DOHH2 (cell line): ENCODE data around the gene MALRD1.

Experiments
- H3F3A ChIP-seq: fragments of 200-600 bp; sonication (generic), shearing (Covaris generic); 2 replicates; pipeline ENCODE4 v1.6.0; 2016; ENCODE audit warnings: antibody characterized with exemption, mild to moderate bottlenecking; ENCODE audit not compliant: control insufficient read depth, insufficient read depth
- H3K27ac ChIP-seq: fragments of 200-600 bp; sonication (generic); 2 replicates; pipeline ENCODE4 v1.5.1; 2014; ENCODE audit warnings: low read depth, mild to moderate bottlenecking, low read length, moderate library complexity
- H3K27me3 ChIP-seq: fragments of 200-600 bp; sonication (generic); 2 replicates; pipeline ENCODE4 v1.6.1; 2014; ENCODE audit warnings: mild to moderate bottlenecking, low read length, mixed read lengths; ENCODE audit not compliant: control insufficient read depth
- H3K36me3 ChIP-seq: fragments of 200-600 bp; sonication (generic); 2 replicates; pipeline ENCODE4 v1.6.1; 2014; ENCODE audit warnings: mild to moderate bottlenecking, low read length, moderate library complexity, mixed read lengths; ENCODE audit not compliant: control insufficient read depth
- H3K4me1 ChIP-seq: fragments of 200-600 bp; sonication (generic); 2 replicates; pipeline ENCODE4 v1.6.1; 2014; ENCODE audit warnings: mild to moderate bottlenecking, low read length, mixed read lengths; ENCODE audit not compliant: control insufficient read depth
- H3K4me2 ChIP-seq: fragments of 200-600 bp; sonication (generic); 2 replicates; pipeline ENCODE4 v1.6.0; 2014; ENCODE audit warnings: mild to moderate bottlenecking, low read length, moderate library complexity
- H3K4me3 ChIP-seq: fragments of 200-600 bp; sonication (generic); 2 replicates; pipeline ENCODE4 v1.5.1; 2014; ENCODE audit warnings: mild to moderate bottlenecking, low read length, mixed read lengths
- H3K79me2 ChIP-seq: fragments of 200-600 bp; sonication (generic); 2 replicates; pipeline ENCODE4 v1.6.1; 2014; ENCODE audit warnings: mild to moderate bottlenecking, low read length, mixed read lengths; ENCODE audit not compliant: control insufficient read depth
- H3K9me2 ChIP-seq: fragments of 200-600 bp; sonication (generic); replicated peaks from 2 replicates; pipeline ENCODE4 v1.6.1; 2014; ENCODE audit warnings: mild to moderate bottlenecking, low read length, mixed read lengths; ENCODE audit not compliant: control insufficient read depth
- H3K9me3 ChIP-seq: fragments of 200-600 bp; sonication (generic); 2 replicates; pipeline ENCODE4 v1.6.1; 2014; ENCODE audit warnings: antibody characterized with exemption, low read length, mixed read lengths; ENCODE audit not compliant: control insufficient read depth, insufficient read depth
- H4K20me1 ChIP-seq: fragments of 200-600 bp; sonication (generic); 2 replicates; pipeline ENCODE4 v1.6.0; 2014; ENCODE audit warnings: low read depth, mild to moderate bottlenecking, antibody characterized with exemption, low read length, moderate library complexity; ENCODE audit not compliant: control insufficient read depth, insufficient read depth
- EZH2phosphoT487 ChIP-seq: fragments of 200-600 bp; sonication (generic); IDR thresholded peaks from 2 replicates; pipeline ENCODE4 v1.6.1; 2017; ENCODE audit warnings: borderline replicate concordance, mild to moderate bottlenecking, antibody characterized with exemption, low read length, moderate library complexity, mixed read lengths
- TF ChIP-seq, protein P1 (sequence below): fragments of 200-600 bp; sonication (generic); IDR thresholded peaks from one replicate; pipeline ENCODE4 v1.5.1; 2014; ENCODE audit warnings: antibody characterized with exemption, mild to moderate bottlenecking, low read depth, low read length; ENCODE audit not compliant: poor library complexity, severe bottlenecking

The MALRD1 gene

DNA sequence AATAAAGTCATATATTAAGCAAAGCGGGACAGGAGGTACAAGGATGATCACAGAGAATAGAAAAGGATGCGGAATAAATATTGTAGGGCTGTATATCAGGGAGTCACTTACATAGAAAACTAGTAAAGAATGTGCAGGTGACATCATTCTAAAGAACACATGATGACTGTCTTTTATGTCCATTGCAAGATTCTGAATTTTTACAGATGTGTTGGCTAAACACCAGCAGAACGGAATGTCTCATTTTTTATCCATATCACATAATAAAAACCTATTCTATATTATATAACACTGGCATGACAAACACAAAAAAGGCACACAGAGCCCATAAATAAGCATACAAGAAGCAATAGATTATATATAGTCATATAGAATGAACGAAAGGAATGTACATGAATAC is 448.4 kb downstream of the MALRD1 start:
- Histone ChIP-seq H3K27me3 (no peaks in the 10 kb centered on the region), H3K36me3 (no peaks in the 10 kb centered on the region), H3K9me2 (no peaks in the 10 kb centered on the region), H3K4me2 (no peak overlapping the region), H3K9me3 (no peaks in the 10 kb centered on the region), H3K4me1 (no peaks in the 10 kb centered on the region), H3K79me2 (no peaks in the 10 kb centered on the region), H4K20me1 (no peaks in the 10 kb centered on the region), H3F3A (no peaks in the 10 kb centered on the region), H3K4me3 (no peak overlapping the region), H3K27ac (no peak overlapping the region)
- TF ChIP-seq, protein P1, sequence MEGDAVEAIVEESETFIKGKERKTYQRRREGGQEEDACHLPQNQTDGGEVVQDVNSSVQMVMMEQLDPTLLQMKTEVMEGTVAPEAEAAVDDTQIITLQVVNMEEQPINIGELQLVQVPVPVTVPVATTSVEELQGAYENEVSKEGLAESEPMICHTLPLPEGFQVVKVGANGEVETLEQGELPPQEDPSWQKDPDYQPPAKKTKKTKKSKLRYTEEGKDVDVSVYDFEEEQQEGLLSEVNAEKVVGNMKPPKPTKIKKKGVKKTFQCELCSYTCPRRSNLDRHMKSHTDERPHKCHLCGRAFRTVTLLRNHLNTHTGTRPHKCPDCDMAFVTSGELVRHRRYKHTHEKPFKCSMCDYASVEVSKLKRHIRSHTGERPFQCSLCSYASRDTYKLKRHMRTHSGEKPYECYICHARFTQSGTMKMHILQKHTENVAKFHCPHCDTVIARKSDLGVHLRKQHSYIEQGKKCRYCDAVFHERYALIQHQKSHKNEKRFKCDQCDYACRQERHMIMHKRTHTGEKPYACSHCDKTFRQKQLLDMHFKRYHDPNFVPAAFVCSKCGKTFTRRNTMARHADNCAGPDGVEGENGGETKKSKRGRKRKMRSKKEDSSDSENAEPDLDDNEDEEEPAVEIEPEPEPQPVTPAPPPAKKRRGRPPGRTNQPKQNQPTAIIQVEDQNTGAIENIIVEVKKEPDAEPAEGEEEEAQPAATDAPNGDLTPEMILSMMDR, result no peak
- TF ChIP-seq EZH2phosphoT487, result no peak

GRCh38 chr10:19498393-19499290 is 450.0 kb downstream of the MALRD1 start:
- Histone ChIP-seq H3K9me3 (no peaks in the 10 kb centered on the region), H3K79me2 (no peaks in the 10 kb centered on the region), H3K27me3 (no peaks in the 10 kb centered on the region), H4K20me1 (no peaks in the 10 kb centered on the region), H3K4me2 (no peak overlapping the region), H3K36me3 (no peaks in the 10 kb centered on the region), H3K4me1 (no peaks in the 10 kb centered on the region), H3K27ac (no peak overlapping the region), H3F3A (no peaks in the 10 kb centered on the region), H3K9me2 (no peaks in the 10 kb centered on the region), H3K4me3 (no peak overlapping the region)
- TF ChIP-seq, protein P1, result no peak
- TF ChIP-seq EZH2phosphoT487, result no peak

GRCh38 chr10:19499291-19499770 is 450.7 kb downstream of the MALRD1 start:
- no peak overlapping the region for H3K27ac ChIP-seq
- no peaks in the 10 kb centered on the region for H3F3A ChIP-seq
- TF ChIP-seq EZH2phosphoT487, result no peak
- TF ChIP-seq, protein P1, result no peak
- no peaks in the 10 kb centered on the region for H3K9me3 ChIP-seq
- no peaks in the 10 kb centered on the region for H3K36me3 ChIP-seq
- H3K4me3 ChIP-seq, result no peak overlapping the region
- no peak overlapping the region for H3K4me2 ChIP-seq
- no peaks in the 10 kb centered on the region for H3K4me1 ChIP-seq
- no peaks in the 10 kb centered on the region for H4K20me1 ChIP-seq
- no peaks in the 10 kb centered on the region for H3K9me2 ChIP-seq
- no peaks in the 10 kb centered on the region for H3K27me3 ChIP-seq
- H3K79me2 ChIP-seq, result no peaks in the 10 kb centered on the region
